ENCODE results near the gene MED15. TPM values are rescaled to one million over a fixed set of nuclear protein-coding genes. Genes with fewer than 3 reads are reported as not detected.

Gene MED15
- total and polyA plus RNA-seq, 2 of the 8 experiments (the other 6 are each of a cell fraction or from before 2014, with no cell fraction given), result 28.3 to 57.1 TPM

DNA sequence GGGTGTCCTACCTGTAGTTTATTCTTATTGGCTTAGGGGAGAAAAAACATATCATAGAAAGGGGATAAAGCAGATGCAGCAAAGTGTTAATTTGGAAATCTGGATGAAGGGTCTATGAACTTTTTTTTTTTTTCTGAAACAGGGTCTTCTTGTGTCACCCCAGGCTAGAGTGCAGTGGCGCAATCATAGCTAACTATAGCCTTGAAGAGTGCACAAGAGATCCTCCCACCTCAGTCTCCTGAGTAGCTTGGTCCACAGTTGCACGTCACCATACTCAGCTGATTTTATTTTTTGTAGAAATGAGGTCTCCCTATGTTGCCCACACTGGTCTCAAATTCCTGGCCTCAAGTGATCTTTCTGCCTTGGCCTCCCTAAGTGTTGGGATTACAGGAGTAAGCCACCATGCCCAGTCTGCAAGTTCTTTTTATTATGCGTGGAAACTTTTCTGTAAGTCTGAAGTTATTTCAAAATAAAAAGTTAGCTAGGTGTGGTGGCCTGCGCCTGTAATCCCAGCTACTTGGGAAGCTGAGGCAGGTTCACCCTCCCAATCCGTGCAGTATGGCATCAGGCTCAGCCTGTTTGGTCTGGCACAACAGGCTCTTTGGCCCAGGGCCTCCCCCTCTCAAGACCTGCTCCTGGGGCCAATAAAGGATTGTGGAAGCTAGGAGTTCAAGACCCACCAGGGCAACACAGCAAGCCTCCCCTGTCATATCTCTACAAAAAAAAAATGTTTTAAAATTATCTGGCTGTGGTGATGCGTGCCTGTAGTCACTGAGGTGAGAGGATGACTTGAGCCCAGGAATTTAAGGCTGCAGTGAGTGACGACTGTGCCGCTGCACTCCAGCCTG is 111.9 kb downstream of the MED15 start:
- FAIRE-seq (no peak), DNase-seq (ENCODE audit: low read depth in 1 of 2, low spot score in 2 of 2) (no peak)
- Histone ChIP-seq H4K91ac (replicated peaks; ENCODE audit: insufficient read length, low read length) (no peak overlapping the region), H2BK5ac (ENCODE audit: low read depth, low read length) (no peak overlapping the region), H3K9me3 (ENCODE audit: insufficient read depth in 2 of 2, low read depth in 1 of 2, low read length in 1 of 2) (no peaks in the 10 kb centered on the region), H3K4me3 (ENCODE audit: extremely low read depth in 1 of 4, insufficient read depth in 2 of 4, low read depth in 3 of 4, low read length in 4 of 4) (no peak overlapping the region), H3K27me3 (replicated peaks in 1 of 4; ENCODE audit: control insufficient read depth in 3 of 4, extremely low read depth in 1 of 4, insufficient read depth in 3 of 4, low read length in 3 of 4) (no peaks in the 10 kb centered on the region; a peak in 1 of 7 replicates), H3K18ac (ENCODE audit: extremely low read depth, low read length) (no peak overlapping the region), H3K4me1 (replicated peaks in 1 of 4; ENCODE audit: control insufficient read depth in 3 of 4, insufficient read depth in 4 of 4, low read length in 3 of 4) (no peaks in the 10 kb centered on the region), H3K56ac (replicated peaks; ENCODE audit: insufficient read length, low read depth, low read length) (no peak overlapping the region), H2AK5ac (ENCODE audit: low read depth, low read length) (no peak overlapping the region), H4K5ac (ENCODE audit: insufficient read length, low read depth, low read length) (no peak overlapping the region), H2BK20ac (ENCODE audit: low read length) (no peak overlapping the region), H3K79me1 (ENCODE audit: low read depth, low read length) (no peaks in the 10 kb centered on the region), H3K9ac (replicated peaks in 1 of 4; ENCODE audit: extremely low read depth in 1 of 4, low read depth in 3 of 4, low read length in 3 of 4) (no peak overlapping the region), H2AFZ (ENCODE audit: low read length) (no peak overlapping the region), H4K8ac (ENCODE audit: extremely low read depth, insufficient read depth, low read length) (no peak overlapping the region), H4K20me1 (replicated peaks in 1 of 2; ENCODE audit: control insufficient read depth in 1 of 2, insufficient read depth in 2 of 2, low read length in 2 of 2) (no peaks in the 10 kb centered on the region), H2BK120ac (replicated peaks; ENCODE audit: low read depth, low read length) (no peak overlapping the region), H3K23me2 (ENCODE audit: low read depth, low read length) (no peaks in the 10 kb centered on the region), H3K23ac (ENCODE audit: insufficient read length) (no peak overlapping the region), H3K36me3 (ENCODE audit: control insufficient read depth in 2 of 4, insufficient read depth in 4 of 4, low read length in 3 of 4) (no peaks in the 10 kb centered on the region), H2BK15ac (ENCODE audit: low read length) (no peak overlapping the region), H2BK12ac (ENCODE audit: low read depth, low read length) (no peak overlapping the region), H3K4ac (replicated peaks; ENCODE audit: insufficient read length, low read depth, low read length) (no peak overlapping the region), H3K27ac (ENCODE audit: low read depth, low read length) (no peak overlapping the region), H3K79me2 (ENCODE audit: control insufficient read depth in 1 of 2, insufficient read depth in 2 of 2, low read length in 2 of 2) (no peaks in the 10 kb centered on the region), H3K4me2 (ENCODE audit: insufficient read depth in 1 of 2, low read depth in 2 of 2, low read length in 2 of 2) (no peak overlapping the region), H3K14ac (ENCODE audit: insufficient read length) (no peak overlapping the region)
- no peak for TF ChIP-seq SP2 (IDR thresholded peaks at IDR 0.05; ENCODE audit: low read length)
- TF ChIP-seq CBX8 (IDR thresholded peaks at IDR 0.05; ENCODE audit: borderline replicate concordance, low read depth, low read length), result no peak
- TF ChIP-seq NANOG (IDR thresholded peaks at IDR 0.05; ENCODE audit: insufficient read depth, low read depth, low read length, poor library complexity, severe bottlenecking), result no peak
- TF ChIP-seq EP300 (IDR thresholded peaks at IDR 0.05; ENCODE audit: borderline replicate concordance in 1 of 2, low read depth in 2 of 2, low read length in 2 of 2), result no peak
- TF ChIP-seq RAD21 (IDR thresholded peaks at IDR 0.05 in 1 of 2, conservative IDR thresholded peaks at IDR 0.05 in 1 of 2; ENCODE audit: low read depth in 2 of 2, low read length in 2 of 2), result no peak
- ChIA-PET POLR2A (ENCODE audit: partially characterized antibody) (interaction anchor here (1.3 kb wide), 1 partner anchor 13 kb away, joined by 3 read pairs; no protein-coding TSS in a partner anchor), CTCF (ENCODE audit: partially characterized antibody) (interaction anchor here (0.7 to 3.7 kb wide), 6 partner anchors 11 to 1508 kb away, joined by 3 to 14 read pairs (median 4); no protein-coding TSS in a partner anchor)
- 86% methylated on average over 8 of the region's 8 CpGs; no CpG with 5 or more reads in 1 of the 2 experiments for WGBS, 2 experiments (ENCODE audit: extremely low coverage in 1 of 2, insufficient coverage in 1 of 2, insufficient read length in 1 of 2, insufficient replicate concordance in 2 of 2, low coverage in 1 of 2, low lambda C conversion rate in 2 of 2, missing lambda C conversion rate in 1 of 2)

Measured in H1 (cell line).